ENCODE data around the gene MICALL2.

The MICALL2 gene

DNA sequence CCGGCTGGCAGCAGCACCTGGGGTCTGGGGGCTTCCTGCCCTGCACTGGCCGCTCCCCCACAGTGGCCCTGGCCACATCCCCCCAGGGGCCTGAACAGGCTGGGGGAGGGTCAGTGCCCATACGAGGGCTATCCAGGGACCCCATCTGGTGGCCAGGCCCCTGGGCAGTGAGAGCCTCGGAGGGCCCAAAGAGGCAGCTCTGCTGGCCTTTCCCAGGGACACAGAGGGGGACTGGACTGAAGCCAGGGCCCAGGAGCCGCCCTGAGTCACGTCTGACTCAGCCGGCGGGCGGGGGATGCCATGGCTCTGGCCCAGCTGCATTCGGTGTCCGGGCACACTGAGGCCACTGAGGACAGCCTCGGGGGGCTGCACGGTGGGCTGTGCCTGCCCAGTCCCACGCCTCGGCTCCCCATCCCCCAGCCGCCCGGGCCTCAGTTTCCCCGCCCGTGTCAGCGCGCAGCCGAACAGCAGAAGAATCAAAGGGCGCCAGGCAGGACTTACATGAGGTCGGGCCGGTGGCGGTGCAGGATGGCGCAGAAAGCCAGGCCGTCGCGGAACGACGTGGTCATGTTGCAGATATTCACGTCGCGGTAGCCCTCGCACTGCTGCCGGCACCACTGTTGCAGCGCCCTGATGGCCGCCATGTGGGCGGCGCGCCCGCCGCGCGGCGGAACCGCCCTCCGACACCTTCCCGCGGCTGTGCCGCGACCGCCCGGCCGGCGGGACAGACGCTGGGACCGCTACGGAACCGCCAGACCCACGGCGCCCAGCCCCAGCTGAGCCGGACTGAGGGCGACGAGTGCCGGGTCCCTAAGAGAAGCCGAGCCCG, at the start of gene MICALL2:
Gene MICALL2 (minus strand): TSS at position 788 of the 829 bp plus-strand sequence. CDS start 144 bp downstream, at position 644.
- DNase-seq (ENCODE audit: low read depth), result peak; percentile 79

DNA sequence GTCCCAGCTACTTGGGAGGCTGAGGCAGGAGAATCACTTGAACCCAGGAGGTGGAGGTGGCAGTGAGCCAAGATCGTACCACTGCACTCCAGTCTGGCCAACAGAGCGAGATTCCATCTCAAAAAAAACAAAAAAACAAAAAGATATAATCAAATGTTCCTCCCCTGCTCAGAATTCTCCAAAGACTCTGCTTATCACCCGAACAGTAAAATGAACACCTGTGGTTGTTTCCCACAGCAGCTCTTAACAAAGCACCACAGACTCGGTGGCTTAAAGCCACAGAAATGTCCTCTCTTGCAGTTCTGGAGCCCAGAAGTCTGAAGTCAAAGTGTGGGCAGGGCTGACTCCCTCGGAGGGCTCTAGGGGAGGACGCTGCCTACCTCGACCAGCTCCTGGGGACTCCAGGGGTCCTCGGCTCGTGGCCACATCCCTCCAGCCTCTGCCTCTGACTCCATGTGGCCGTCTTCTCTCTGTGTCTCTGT, 49.0 kb upstream of the MICALL2 start:
- no peak for DNase-seq (ENCODE audit: low read depth)

DNA sequence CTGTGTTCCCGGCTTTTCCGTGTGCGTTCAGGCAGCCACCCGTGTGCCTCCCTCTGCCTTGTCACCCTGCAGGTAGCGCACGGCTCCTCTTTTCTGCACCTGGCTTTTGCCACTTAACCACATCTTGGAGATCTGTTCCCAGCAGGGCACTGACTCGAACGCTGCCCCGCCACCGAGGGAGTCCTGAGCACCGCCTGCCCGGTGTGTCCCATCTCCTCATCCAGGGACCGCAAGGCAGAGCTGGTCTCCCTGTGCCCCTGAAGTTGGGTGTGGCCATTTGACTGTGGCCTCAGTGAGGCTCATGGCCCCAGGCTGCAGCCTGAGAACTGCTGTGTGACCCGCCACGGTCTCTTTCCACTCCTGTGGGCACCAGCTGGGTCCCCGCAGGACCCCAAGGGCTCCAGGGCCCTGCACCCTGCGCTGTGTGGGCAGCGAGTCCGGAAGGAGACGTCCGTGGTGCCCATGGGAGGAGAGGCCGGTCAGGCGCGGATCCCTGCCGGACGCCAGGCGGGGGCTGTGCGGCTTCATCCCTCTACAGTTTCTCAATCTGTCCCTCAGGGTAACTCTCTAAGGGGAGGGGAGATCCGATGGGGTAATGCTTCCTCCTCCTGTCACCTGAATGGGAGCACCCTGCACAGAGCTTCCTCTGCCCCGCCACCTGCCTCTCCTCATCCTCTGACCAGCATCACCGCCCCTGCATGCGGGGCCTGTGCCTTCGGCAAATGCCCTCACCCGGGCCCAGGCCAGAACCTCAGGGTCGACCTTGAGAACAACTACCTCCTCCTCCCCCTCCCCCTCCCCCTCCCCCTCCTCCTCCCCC, 46.7 kb upstream of the MICALL2 start:
- no peak for DNase-seq (ENCODE audit: low read depth)

DNA sequence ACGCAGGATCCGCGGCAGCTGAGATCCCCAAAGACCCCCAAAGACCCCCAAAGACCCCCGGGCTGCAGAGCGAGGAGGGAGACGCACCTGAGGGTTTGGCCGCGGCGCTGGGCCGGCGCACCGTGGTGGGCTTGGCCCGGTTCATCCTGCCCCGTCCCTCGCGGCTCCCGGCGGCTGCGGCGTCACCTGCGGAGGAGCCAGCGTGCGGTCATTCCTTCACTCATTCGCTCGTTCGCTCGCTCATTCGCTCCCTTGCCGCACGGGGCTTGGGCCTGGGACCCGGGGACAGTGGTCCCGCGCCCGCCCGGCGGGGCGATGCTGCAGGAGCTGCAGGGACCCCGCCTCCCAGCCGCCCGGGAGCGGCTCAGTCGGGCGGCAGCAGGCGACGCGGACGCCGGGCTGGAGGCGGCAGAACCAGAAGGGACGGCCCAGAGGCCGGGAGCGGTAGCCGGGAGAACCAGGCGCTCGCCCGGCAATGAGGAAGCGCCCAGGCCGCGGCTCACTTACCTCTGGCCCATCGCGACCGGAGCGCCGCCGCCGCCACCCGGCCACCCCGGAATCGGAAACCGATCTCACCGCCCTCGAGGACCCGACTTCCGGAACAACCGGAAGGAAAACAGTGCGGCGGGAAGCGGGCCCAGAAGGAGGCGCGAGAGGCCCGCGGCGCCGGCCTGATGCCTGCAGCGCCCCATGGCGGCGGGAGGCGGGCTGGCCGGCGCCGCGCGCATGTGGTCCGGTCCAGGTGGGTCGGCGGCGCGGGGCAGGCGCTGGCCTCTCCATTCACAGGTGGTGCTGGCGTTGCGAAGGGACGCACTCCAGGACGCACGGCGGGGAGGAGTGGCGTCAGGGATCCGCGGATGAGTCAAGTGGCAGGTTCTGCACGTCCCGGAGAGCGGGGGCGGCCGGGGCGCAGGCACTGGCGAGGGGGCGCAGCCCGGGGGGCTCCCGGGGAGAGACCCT, 44.8 kb upstream of the MICALL2 start, which contains the start of gene INTS1:
Gene INTS1 (minus strand): TSS at position 574 of the 960 bp plus-strand sequence. CDS start 429 bp downstream, at position 145.
- DNase-seq (ENCODE audit: low read depth), result peak; percentile 88

DNA sequence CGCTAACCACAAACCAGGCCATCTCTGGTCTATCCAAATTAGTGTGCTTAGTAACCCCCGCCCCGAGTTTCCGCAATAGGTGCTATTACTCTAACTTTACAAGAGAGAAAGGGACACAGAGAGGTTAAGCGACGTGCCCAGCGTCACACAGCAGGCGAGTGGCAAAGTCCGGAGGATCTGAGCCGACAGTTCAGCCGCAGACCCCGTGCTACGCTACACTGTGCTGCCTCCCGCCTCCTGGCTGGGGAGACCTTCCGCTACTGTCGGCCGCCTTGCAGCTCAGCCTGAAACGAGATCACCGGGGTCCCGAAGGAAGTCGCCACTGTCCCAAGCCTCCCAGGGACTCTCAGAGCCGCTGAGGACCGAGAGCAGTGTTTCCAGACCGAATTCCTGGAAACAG, 44.1 kb upstream of the MICALL2 start:
- DNase-seq (ENCODE audit: low read depth), result no peak

DNA sequence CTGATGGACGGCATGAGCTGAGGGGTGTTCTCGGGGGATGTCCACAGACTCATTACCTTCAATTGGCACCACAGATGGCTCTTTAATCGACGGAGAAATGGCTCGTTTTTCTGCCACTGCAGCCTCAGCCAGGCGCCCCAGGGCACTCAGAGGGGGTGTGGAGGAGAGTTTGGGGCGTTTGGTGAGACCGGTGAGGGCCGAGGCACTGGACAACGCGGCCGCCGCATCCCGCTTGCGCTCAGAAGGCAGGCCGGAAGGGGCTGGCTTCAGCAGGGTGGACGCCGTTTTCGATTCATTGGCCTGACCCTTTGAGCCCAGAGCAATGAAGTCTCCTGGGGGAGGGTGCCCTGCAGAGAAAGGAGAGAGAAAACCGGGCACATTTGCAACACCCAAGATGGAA, 43.6 kb upstream of the MICALL2 start:
- DNase-seq (ENCODE audit: low read depth), result no peak

DNA sequence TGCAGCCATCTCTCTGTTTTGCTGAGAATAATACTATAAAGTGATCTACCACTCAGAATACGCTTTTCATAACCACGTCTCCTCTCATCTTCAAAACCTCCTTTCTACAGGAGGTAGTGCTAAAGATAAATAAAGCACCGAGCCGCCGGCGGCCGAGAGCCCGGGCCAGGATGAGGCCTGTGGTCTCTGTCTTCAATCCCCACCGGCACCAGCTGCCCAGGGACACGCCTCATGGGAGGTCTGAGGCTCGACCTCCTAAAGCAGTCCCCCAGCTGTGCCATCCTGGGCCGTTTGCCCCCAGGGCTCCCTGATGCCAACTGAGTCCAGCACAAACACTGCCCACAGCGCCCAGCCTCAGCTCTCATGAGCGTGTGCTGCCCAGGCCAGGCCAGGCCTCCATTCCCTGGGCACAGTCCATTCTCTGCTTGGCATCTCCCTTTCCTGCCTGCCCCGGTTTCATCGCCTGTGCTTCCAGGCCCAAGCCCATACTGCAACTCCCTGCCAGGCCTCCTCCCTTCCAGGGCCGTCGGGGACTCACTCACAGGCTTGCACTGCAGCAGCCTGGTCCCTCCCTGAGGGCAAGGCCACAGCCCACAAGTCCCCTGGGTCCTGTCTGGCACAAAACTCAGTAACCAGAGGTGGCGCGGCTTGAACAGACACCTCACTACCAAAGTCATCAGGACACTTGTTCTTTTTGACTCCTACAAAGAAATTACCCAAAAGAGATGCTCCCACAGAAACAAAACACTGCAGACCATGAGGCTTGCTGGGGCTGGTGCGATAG, 42.4 kb upstream of the MICALL2 start:
- no peak for DNase-seq (ENCODE audit: low read depth)

DNA sequence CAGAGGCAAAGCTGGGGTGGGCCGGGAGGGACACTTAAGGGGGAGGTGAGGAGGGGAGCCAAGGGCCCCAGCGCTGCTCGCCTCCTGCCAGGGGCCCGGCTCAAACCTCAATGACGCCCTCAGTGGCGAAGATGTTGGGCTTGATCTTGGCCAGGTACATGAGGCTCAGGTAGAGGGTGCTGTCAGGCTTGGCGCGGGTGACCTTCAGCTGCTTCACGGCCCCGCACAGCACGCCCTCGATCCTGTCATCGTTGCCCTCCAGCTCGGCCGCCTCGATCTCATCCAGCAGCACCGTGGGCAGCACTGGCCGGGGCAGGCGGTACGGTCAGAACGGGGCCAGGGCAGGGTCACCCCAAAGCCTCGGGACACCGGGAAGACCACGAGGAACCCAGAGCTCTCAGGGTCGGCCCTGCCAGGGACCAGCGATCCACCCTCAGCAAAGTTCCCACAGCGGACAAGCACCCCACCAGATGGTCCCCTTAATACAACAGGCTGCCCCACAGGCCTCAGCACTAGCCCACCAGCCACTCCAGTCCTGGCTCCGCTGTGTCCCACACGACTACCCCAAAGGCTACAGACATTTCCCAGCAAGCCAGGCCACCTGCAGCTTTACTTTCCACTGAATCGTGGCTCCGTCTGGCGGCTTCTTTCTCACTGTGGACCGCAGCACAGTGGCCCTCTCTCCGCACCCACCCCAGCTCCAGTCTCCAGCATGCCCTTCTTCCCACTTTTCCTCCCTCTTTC, 41.0 kb upstream of the MICALL2 start:
- no peak for DNase-seq (ENCODE audit: low read depth)

DNA sequence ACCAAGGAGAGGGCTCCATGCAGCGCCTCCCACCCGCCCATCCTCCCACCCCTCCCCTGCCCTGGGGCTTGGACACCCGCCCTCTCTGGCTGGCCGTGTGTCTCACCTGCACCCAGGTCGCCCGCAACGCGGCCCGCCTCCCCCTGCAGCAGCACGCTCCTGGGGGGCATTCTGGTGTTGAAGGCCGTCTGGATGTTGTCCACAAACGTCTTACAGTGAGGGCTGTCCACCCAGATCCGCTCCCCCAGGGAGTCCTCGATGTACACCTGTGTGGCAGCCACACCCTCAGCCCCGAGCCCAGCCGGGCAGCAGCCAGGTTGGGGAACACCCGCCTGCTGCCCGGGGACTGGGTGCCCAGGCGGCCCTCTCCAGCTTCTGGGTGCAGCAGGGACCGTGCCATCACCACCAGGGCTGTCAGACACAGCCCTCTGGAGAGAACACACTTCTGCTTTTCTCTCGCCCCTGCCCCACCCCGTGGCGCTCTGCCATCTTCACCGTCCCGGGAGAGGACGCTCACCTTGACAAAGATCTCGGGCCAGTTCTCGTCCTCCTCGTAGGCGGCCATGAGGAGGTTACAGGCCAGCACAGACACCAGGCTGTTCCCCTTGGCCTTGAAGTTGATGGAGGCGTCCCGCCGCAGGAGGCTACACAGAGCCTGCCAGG, 40.2 kb upstream of the MICALL2 start:
- no peak for DNase-seq (ENCODE audit: low read depth)

DNA sequence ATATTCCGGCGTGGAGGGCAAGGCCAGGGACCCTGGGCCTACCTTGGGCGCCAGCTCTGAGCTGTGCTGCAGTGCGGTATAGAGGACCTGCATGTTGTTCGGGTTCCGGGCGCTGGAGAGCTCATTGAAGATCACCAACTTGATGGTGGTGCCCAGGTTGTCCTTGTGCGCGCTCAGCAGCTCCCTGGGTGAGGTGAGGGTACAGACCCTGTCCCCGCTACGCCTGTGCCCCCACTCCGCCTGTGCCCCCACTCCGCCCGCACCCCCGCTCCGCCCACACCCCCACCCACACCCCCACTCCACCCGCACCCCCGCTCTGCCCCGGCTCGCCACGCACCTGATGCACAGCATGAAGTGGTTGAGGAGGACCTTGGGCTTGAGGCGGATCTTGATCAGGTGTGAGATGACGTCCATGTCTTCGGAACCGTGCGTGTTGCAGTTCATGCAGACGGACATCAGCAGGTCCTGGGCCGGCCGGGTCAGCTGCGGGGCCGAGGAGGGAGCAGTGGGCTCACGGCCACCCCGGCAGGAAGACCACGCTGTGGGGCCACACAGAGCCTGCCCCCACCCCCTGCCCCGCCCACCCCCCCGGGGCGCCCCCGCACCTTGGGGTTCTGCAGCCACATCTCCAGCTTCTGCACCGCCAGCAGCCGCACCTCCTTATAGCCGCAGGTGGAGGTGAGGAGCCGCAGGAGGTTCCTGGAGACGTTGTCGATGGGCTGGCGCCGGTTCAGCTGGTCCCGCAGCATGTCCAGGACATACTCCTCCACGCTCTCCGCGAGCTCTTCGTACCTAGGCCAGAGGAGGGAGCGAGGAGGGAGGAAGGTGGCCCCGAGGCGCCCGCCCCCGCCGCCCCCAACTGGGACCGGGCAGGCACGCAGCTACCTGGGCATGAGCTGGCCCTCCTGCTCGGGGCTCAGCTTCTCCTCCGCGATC, 39.4 kb upstream of the MICALL2 start:
- DNase-seq (ENCODE audit: low read depth), result no peak

DNA sequence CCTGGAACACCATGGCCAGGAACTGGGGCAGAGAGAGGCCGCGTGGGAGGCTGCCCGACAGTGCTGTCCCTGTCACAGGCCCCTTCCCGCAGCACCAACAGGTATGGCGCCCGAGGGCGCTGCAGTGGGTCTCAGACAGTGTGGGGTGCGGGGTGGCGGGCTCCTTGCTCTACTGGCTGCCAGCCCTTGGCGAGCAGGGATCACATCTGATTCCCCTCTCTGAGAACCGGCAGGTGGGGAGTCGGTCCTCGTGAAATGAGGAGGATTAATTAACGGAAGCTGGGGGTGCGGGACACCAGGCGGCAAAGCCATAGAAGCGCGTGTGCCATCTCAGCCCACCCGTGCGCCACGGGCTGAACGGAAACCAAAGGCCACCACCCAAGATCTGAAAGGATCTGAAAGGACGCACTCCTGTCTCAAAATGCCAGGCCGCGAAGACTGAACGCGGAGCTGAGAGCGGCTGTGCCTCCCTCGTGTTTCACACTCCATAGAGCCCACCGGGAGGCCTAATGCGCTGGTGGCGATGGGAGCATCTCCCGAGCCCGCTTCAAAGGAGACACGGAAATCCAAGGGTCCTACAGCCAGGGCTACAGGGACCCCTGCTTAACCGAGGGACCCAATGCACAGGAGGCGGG, 38.1 kb upstream of the MICALL2 start:
- DNase-seq (ENCODE audit: low read depth), result no peak

DNA sequence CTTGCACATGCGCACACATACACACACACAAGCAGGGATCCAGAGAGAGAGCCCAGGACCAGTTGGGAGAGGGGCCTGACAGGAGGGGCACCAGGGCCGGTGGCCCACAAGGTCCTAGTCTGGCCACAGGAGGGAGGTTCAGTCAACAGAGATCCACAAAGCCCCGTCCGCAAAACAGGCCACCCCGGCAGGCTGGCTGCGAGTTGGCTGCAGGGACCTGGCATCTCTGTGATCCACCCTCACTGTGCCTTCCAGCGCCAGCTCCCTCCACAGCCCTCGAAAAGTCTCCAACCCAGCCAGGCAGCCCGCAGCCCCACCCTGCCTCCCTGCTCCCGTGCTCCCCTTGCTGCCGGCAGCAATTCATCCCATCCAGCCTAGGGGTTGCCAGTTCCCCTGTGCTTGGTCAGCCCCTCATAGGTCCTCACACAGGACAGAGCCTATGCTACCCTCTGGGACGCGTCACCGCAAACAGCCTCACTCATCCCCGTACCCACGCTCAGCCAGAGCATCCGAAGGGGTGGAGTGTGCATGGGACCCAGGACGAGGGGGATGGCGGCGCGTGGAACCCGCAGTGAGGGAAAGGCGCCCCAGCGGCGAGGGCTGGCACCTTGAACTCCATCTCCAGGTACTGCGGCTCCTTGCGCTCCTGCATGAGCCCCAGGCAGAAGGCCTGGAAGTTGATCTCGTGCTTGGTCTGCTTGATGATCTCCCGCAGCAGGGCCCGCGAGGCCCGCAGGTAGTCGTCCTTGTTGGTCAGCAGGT, 37.4 kb upstream of the MICALL2 start:
- no peak for DNase-seq (ENCODE audit: low read depth)

DNA sequence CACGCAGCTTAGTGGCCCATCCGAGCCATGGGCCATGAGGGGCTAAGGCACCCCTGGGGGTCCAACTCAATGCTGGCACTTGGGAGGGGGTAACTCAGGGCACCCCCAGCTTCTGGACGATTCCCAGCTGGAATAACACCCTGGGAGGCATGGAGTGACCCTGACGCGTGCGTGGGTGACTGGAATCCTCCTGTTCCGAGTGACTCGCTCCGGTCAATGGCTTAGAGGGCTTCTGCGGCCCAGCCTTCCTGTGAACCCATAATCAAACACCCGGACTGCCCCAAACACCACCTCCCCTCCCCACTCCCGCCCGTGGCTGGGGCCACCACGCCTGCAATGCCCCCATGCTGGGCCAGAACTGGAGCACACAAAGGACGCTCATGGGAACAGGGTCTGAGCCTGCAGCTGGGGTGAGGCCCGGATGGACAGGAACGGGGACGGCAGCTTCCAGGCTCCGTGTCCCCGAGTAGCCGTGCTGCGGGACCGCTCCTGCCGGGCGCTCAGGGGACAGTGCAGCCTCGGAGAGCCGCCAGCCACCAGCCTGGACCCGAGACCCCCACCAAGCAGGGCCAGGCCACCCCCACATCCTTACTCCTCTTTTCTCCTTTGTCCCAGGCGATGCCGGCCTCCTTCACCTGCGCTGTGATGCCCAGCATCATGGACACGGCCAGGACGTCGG, 36.4 kb upstream of the MICALL2 start:
- no peak for DNase-seq (ENCODE audit: low read depth)

DNA sequence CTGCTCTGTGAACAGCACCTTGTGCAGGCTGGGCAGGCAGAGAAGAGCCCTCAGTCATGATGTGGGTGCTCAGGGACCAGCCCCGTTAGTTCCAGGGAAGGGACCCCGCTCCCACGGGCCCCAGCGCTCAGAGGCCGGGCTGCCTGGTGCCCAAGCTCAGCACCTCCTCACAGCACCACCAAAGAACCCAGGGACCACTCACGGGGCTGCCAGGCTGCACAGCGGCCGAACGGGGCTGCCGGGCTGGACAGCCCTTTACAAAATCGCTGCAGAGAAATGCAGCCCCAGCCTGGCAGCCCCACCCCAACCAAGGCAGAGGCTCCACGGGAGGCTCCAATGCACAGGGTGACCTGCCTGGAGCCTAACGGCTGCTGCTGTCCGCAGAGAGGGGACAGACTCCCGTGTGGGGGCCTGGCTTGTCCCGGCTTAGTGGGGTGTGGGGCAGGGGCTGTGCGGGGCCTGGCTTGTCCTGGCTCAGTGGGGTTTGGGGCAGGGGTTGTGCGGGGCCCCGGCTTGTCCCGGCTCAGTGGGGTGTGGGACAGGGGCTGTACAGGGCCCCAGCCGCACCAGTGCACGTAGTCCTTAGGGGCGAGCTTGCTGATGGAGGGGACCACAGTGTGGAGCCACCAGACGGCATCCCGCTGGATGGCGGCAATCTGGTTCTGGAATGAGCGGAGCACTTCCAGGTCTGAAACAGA, 35.7 kb upstream of the MICALL2 start:
- no peak for DNase-seq (ENCODE audit: low read depth)

DNA sequence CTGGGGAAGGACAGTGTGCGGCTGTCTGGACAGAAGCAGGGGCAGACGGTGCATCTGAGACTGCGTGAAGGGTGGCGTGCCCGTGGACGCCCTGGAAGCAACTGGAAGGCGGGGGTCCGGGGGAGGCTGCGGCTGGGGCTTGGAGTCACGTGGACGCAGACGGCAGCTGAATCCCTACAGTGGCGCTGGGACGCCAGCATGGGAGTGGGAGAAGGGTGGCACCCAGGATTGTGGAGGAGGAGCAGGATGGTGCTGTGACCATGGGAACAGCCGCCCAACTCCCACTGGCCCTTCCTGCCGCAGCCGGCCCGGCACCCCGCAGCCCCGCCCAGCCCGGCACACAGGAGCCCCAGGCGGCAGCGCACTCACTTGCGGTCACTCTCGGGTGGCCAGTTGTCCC, 35.2 kb upstream of the MICALL2 start:
- no peak for DNase-seq (ENCODE audit: low read depth)

DNA sequence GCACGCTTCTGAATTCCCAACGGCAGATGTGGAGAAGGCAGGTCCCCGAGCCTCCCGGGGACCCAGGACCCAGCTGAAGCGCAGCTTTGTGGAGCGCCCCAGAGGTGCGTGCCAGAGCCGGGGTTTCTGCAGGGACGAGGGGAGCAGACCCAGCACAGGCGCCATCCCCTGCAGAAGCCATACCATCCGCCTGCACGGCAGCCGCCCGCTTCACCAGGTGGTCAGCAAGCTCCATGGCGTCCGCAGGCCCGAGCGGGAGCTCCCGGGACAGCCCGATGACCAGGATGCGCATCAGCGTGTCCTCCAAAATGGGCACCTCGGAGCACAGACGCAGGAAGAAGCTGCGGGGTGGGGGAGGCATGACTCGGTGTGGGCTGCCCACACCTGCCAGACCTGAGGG, 34.3 kb upstream of the MICALL2 start:
- no peak for DNase-seq (ENCODE audit: low read depth)

Data from fibroblast of gingiva (primary cell).